ENCODE data around the gene SYNE1.

SYNE1 gene

DNA sequence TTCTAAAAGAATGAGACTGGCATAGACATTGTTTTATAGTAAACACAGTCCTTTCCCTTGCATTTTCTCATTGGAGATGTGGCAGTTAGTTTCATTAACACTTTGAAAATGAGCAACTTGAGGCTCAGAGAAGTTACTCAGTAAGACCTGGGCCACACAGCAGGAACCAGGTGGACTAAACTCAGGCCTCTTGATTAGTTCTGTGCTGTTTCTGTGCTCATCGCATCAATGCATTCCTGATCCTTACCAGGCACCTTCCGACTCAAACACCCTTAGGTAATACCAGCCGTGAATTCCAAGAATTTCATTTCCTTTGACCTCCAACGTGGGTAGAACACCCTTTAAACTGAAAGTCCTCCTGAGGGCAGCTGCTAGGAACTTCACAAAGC lies 466.9 kb downstream of the SYNE1 start:
- Histone ChIP-seq H3K27ac (replicated peaks) (no peak overlapping the region), H3K27me3 (ENCODE audit: insufficient read depth, poor library complexity, severe bottlenecking) (no peaks in the 10 kb centered on the region), H3K4me3 (replicated peaks; ENCODE audit: insufficient read depth, low read length) (no peak overlapping the region)
- TF ChIP-seq, protein P1, sequence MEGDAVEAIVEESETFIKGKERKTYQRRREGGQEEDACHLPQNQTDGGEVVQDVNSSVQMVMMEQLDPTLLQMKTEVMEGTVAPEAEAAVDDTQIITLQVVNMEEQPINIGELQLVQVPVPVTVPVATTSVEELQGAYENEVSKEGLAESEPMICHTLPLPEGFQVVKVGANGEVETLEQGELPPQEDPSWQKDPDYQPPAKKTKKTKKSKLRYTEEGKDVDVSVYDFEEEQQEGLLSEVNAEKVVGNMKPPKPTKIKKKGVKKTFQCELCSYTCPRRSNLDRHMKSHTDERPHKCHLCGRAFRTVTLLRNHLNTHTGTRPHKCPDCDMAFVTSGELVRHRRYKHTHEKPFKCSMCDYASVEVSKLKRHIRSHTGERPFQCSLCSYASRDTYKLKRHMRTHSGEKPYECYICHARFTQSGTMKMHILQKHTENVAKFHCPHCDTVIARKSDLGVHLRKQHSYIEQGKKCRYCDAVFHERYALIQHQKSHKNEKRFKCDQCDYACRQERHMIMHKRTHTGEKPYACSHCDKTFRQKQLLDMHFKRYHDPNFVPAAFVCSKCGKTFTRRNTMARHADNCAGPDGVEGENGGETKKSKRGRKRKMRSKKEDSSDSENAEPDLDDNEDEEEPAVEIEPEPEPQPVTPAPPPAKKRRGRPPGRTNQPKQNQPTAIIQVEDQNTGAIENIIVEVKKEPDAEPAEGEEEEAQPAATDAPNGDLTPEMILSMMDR (IDR thresholded peaks at IDR 0.05; ENCODE audit: insufficient read depth, low read length) = no peak
- TF ChIP-seq GABPA (IDR thresholded peaks at IDR 0.05; ENCODE audit: low read depth) (no peak), POLR2AphosphoS5 (IDR thresholded peaks at IDR 0.05; ENCODE audit: low read depth) (no peak), REST (IDR thresholded peaks at IDR 0.05; ENCODE audit: insufficient replicate concordance, low read depth) (no peak), SPI1 (IDR thresholded peaks at IDR 0.05; ENCODE audit: borderline replicate concordance, low read depth) (no peak)
- DNase-seq (ENCODE audit: low read depth in 1 of 2, low spot score in 1 of 2) = no peak

- no peak for TF ChIP-seq SPI1 (IDR thresholded peaks at IDR 0.05; ENCODE audit: borderline replicate concordance, low read depth)
- TF ChIP-seq, protein P1 (IDR thresholded peaks at IDR 0.05; ENCODE audit: insufficient read depth, low read length) = no peak
Observed at GRCh38 chr6:152167641-152168603, 469.2 kb downstream of the SYNE1 start.

DNA sequence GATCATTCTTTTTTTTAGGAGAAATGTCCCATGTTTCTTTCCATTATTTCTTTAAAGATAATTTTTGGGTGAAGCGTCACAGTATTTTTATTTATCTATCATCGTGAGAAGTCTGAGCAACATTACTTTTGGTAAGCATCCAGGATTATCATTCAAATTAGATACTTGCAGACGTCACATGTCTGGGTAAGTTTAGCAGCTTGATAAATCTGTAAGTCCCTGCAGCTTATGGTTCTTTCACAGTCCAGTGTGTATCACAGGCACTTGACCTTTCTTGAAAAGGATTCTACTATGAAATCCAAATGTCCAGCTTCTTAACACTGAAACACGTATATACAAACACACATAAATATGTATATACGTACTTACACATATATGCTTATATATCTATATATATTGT lies 470.3 kb downstream of the SYNE1 start:
- H3K4me3 ChIP-seq (replicated peaks; ENCODE audit: insufficient read depth, low read length) = no peak overlapping the region

More at GRCh38 chr6:152167641-152168603, 469.2 kb downstream of the SYNE1 start:
- no peak for DNase-seq (ENCODE audit: low read depth in 1 of 2, low spot score in 1 of 2)
- H3K27me3 ChIP-seq (ENCODE audit: insufficient read depth, poor library complexity, severe bottlenecking) = no peaks in the 10 kb centered on the region
- H3K4me3 ChIP-seq (replicated peaks; ENCODE audit: insufficient read depth, low read length) = no peak overlapping the region
- no peak overlapping the region for H3K27ac ChIP-seq (replicated peaks)

More for the DNA sequence above, 470.3 kb downstream of the SYNE1 start:
- no peak for DNase-seq (ENCODE audit: low read depth in 1 of 2, low spot score in 1 of 2)
- TF ChIP-seq REST (IDR thresholded peaks at IDR 0.05; ENCODE audit: insufficient replicate concordance, low read depth) = no peak
- TF ChIP-seq, protein P1 (IDR thresholded peaks at IDR 0.05; ENCODE audit: insufficient read depth, low read length) = no peak
- no peak for TF ChIP-seq GABPA (IDR thresholded peaks at IDR 0.05; ENCODE audit: low read depth)
- no peak for TF ChIP-seq POLR2AphosphoS5 (IDR thresholded peaks at IDR 0.05; ENCODE audit: low read depth)
- TF ChIP-seq SPI1 (IDR thresholded peaks at IDR 0.05; ENCODE audit: borderline replicate concordance, low read depth) = no peak
- Histone ChIP-seq H3K27ac (replicated peaks) (no peak overlapping the region), H3K27me3 (ENCODE audit: insufficient read depth, poor library complexity, severe bottlenecking) (no peaks in the 10 kb centered on the region)

Measured in HL-60 (cell line).